GM19043 (cell line): ENCODE measurements around the gene GCHFR.
A peak's percentile ranks its signal among the peaks of the same experiment; 100 is the strongest.

Experiments used
- ATAC-seq: cut with Tn5 transposase; IDR thresholded peaks from one replicate; pipeline ENCODE4 v1.9.1; 2021; ENCODE audit warnings: low read depth; ENCODE audit not compliant: unreplicated experiment

Gene GCHFR

GRCh38 chr15:40754883-40755811 lies 8.7 kb upstream of the GCHFR start, which contains the start of gene RMDN3:
RMDN3 (minus strand) TSS chr15:40755254; CDS start chr15:40754783, 471 bp downstream.
- peak; percentile 73 for ATAC-seq

GRCh38 chr15:40755812-40756208 lies 8.1 kb upstream of the GCHFR start:
- no peak for ATAC-seq

- no peak for ATAC-seq
Measured at GRCh38 chr15:40756938-40757337, 6.9 kb upstream of the GCHFR start.

GRCh38 chr15:40759961-40760360 lies 3.9 kb upstream of the GCHFR start:
- ATAC-seq, result no peak

GRCh38 chr15:40762919-40763800 lies 708 bp upstream of the GCHFR start:
- ATAC-seq, result peak; percentile 4

- ATAC-seq, result no peak
Measured at GRCh38 chr15:40764629-40765103, 798 bp downstream of the GCHFR start.

GRCh38 chr15:40766194-40766815 lies 2.4 kb downstream of the GCHFR start:
- no peak for ATAC-seq

GRCh38 chr15:40766906-40767837 lies 3.3 kb downstream of the GCHFR start:
- no peak for ATAC-seq

- no peak for ATAC-seq
Measured at GRCh38 chr15:40767838-40768500, 4.1 kb downstream of the GCHFR start.

GRCh38 chr15:40768521-40769273 lies 4.8 kb downstream of the GCHFR start:
- no peak for ATAC-seq

GRCh38 chr15:40769274-40770146 lies 5.6 kb downstream of the GCHFR start, which contains the start of gene C15orf62:
C15orf62 (plus strand) TSS chr15:40769980; CDS start chr15:40770496, 516 bp downstream.
- ATAC-seq, result no peak

GRCh38 chr15:40770147-40770721 lies 6.4 kb downstream of the GCHFR start:
- ATAC-seq, result no peak

GRCh38 chr15:40771242-40771641 lies 7.4 kb downstream of the GCHFR start:
- no peak for ATAC-seq

GRCh38 chr15:40772014-40772413 lies 8.1 kb downstream of the GCHFR start:
- ATAC-seq, result no peak

- no peak for ATAC-seq
Measured at GRCh38 chr15:40773496-40773895, 9.6 kb downstream of the GCHFR start.

- ATAC-seq, result no peak
Measured at GRCh38 chr15:40773902-40774301, 10.0 kb downstream of the GCHFR start.

- no peak for ATAC-seq
Measured at GRCh38 chr15:40775007-40775406, 11.1 kb downstream of the GCHFR start.
